ENCODE measurements around the gene ME3. TPM values are rescaled to one million over a fixed set of nuclear protein-coding genes. Genes with fewer than 3 reads are reported as not detected.
A peak's percentile ranks its signal among the peaks of the same experiment; 100 is the strongest.

ME3 gene
- total RNA-seq, 1 experiment from 2014 or later, result 83.8 TPM

DNA sequence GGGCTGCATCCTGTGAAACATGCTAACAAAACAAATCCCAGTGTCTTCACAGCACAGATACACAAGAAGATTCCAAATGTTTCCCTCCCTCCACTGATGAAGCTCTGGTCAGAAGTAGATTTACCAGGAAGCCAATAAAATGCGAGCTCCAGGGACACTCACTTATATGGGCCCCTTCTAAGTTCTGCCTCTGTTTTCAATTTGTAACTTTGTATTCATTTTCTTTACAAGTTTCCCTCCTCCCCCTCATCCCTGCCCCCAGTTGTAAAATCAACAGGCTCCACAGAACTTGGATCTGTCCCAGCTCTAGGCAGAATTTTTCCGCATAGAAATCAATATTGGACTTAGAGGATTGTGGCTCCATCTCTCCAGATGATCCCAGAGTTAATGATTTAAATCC lies 48.1 kb upstream of the ME3 start:
- H3K4me1 ChIP-seq (ENCODE audit: insufficient read depth, low read length), result peaks cover 40% of the 10 kb centered on the region
- ChIA-PET POLR2A (ENCODE audit: unreplicated experiment) (no interaction called here), CTCF (no interaction called here)
- no peak for DNase-seq
- peak overlapping the region; percentile 92 for H3K27ac ChIP-seq (ENCODE audit: low read length)
- BruUV-seq (replicated peaks), result no TSS peak
- intact Hi-C loops (cut with micrococcal nuclease), result no loop called here
- H3K27me3 ChIP-seq (ENCODE audit: low read length), result no peaks in the 10 kb centered on the region
- H3K9me2 ChIP-seq (replicated peaks; ENCODE audit: low read length), result no peaks in the 10 kb centered on the region
- TF ChIP-seq CTCF (conservative IDR thresholded peaks at IDR 0.05; ENCODE audit: low read depth, low read length) (no peak), EZH2phosphoT487 (IDR thresholded peaks at IDR 0.05; ENCODE audit: borderline replicate concordance, low read length) (no peak), EZH2 (IDR thresholded peaks at IDR 0.05; ENCODE audit: low read length, unreplicated experiment) (no peak)
- no peaks in the 10 kb centered on the region for H3F3A ChIP-seq (ENCODE audit: low read length, unreplicated experiment)
- 0 out of 2 replicates have a peak overlapping the region, but pooled peaks have one; percentile 45 for H3K9ac ChIP-seq (ENCODE audit: low read length)
- no peak for ATAC-seq
- peaks cover 10% of the 10 kb centered on the region; the same call in 1 of the 2 replicates for H3K9me3 ChIP-seq (ENCODE audit: low read length)
- no peaks in the 10 kb centered on the region for H4K20me1 ChIP-seq (ENCODE audit: low read length)
- peak overlapping the region; percentile 62; the same call in 1 of the 2 replicates for H3K4me2 ChIP-seq (ENCODE audit: low read length)
- H3K4me3 ChIP-seq (ENCODE audit: low read length), result no peak overlapping the region
- peaks cover 6% of the 10 kb centered on the region for H3K36me3 ChIP-seq (ENCODE audit: low read depth, low read length)
- H3K79me2 ChIP-seq (ENCODE audit: low read length), result no peaks in the 10 kb centered on the region
- H2AFZ ChIP-seq (ENCODE audit: low read length), result no peak overlapping the region

DNA sequence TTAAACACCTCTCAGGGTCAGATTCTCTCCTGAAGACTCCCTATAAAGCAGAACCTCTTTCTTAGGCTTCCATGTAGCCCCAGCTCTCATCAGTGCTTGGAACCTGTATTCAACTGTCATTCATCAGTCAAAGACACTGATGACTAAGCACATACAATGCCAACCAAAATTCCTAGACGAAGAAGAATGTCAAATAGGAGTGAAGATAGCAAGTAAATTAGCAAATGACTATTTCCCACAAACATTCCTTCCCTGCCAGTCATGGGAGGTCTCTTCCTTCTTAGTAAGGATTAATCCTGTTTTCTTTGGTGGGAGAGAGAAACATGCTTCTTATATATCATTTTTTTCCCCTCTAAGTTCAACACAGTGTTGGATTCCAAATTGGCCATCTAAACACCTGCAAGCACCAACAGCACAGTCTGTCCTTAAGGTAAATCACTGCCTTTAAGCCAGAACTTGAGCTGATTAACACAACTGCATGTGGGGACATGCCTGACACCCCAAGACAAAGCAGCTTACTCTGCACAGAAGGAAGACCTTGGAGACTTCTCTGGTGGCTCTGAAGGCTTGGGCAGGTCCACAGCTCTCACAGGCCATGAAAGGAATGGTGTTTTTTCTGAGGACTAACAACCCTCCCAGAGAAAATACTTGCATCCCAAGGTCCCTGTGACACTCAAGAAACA lies 47.5 kb upstream of the ME3 start:
- Histone ChIP-seq H3K9ac (ENCODE audit: low read length) (peak overlapping the region; percentile 45; the same call in 1 of the 2 replicates), H3K27ac (ENCODE audit: low read length) (peak overlapping the region; percentile 92), H3K4me2 (ENCODE audit: low read length) (peak overlapping the region; percentile 62), H3K4me3 (ENCODE audit: low read length) (0 out of 2 replicates have a peak overlapping the region, but pooled peaks have one; percentile 8), H4K20me1 (ENCODE audit: low read length) (no peaks in the 10 kb centered on the region), H3K27me3 (ENCODE audit: low read length) (no peaks in the 10 kb centered on the region), H2AFZ (ENCODE audit: low read length) (no peak overlapping the region), H3K9me3 (ENCODE audit: low read length) (peaks cover 10% of the 10 kb centered on the region; the same call in 1 of the 2 replicates), H3F3A (ENCODE audit: low read length, unreplicated experiment) (no peaks in the 10 kb centered on the region), H3K79me2 (ENCODE audit: low read length) (no peaks in the 10 kb centered on the region), H3K4me1 (ENCODE audit: insufficient read depth, low read length) (peaks cover 36% of the 10 kb centered on the region), H3K9me2 (replicated peaks; ENCODE audit: low read length) (no peaks in the 10 kb centered on the region), H3K36me3 (ENCODE audit: low read depth, low read length) (peaks cover 6% of the 10 kb centered on the region)
- ChIA-PET CTCF (no interaction called here), POLR2A (ENCODE audit: unreplicated experiment) (interaction anchor here (0.6 to 0.7 kb wide), 2 partner anchors 22 to 77 kb away, joined by 4 to 7 read pairs; no protein-coding TSS in a partner anchor)
- ATAC-seq, result peak; percentile 83
- intact Hi-C loops (cut with micrococcal nuclease), result no loop called here
- DNase-seq, result peak; percentile 95
- no TSS peak for BruUV-seq (replicated peaks)
- TF ChIP-seq EZH2phosphoT487 (IDR thresholded peaks at IDR 0.05; ENCODE audit: borderline replicate concordance, low read length), result no peak
- TF ChIP-seq CTCF (conservative IDR thresholded peaks at IDR 0.05; ENCODE audit: low read depth, low read length), result no peak
- TF ChIP-seq EZH2 (IDR thresholded peaks at IDR 0.05; ENCODE audit: low read length, unreplicated experiment), result no peak

- H3K4me1 ChIP-seq (ENCODE audit: insufficient read depth, low read length), result peaks cover 36% of the 10 kb centered on the region
- no peak overlapping the region for H3K4me2 ChIP-seq (ENCODE audit: low read length)
- TF ChIP-seq CTCF (conservative IDR thresholded peaks at IDR 0.05; ENCODE audit: low read depth, low read length) (no peak), EZH2 (IDR thresholded peaks at IDR 0.05; ENCODE audit: low read length, unreplicated experiment) (no peak), EZH2phosphoT487 (IDR thresholded peaks at IDR 0.05; ENCODE audit: borderline replicate concordance, low read length) (no peak)
- no peak overlapping the region for H3K4me3 ChIP-seq (ENCODE audit: low read length)
- H3K9me2 ChIP-seq (replicated peaks; ENCODE audit: low read length), result no peaks in the 10 kb centered on the region
- H3F3A ChIP-seq (ENCODE audit: low read length, unreplicated experiment), result no peaks in the 10 kb centered on the region
- no TSS peak for BruUV-seq (replicated peaks)
- H3K36me3 ChIP-seq (ENCODE audit: low read depth, low read length), result peaks cover 6% of the 10 kb centered on the region
- ChIA-PET POLR2A (ENCODE audit: unreplicated experiment) (interaction anchor here (0.6 kb wide), 1 partner anchor 77 kb away, joined by 4 read pairs; no protein-coding TSS in a partner anchor), CTCF (no interaction called here)
- H2AFZ ChIP-seq (ENCODE audit: low read length), result no peak overlapping the region
- H4K20me1 ChIP-seq (ENCODE audit: low read length), result no peaks in the 10 kb centered on the region
- H3K27ac ChIP-seq (ENCODE audit: low read length), result no peak overlapping the region
- no peak overlapping the region for H3K9ac ChIP-seq (ENCODE audit: low read length)
- peaks cover 10% of the 10 kb centered on the region; the same call in 1 of the 2 replicates for H3K9me3 ChIP-seq (ENCODE audit: low read length)
- intact Hi-C loops (cut with micrococcal nuclease), result no loop called here
- H3K27me3 ChIP-seq (ENCODE audit: low read length), result no peaks in the 10 kb centered on the region
- H3K79me2 ChIP-seq (ENCODE audit: low read length), result no peaks in the 10 kb centered on the region
- DNase-seq, result no peak
- ATAC-seq, result no peak
These were observed 46.6 kb upstream of the ME3 start for GRCh38 chr11:86718999-86719398.
